HG03432 (cell line): ENCODE results near the gene LYL1.

Experiments
- ATAC-seq: cut with Tn5 transposase; IDR thresholded peaks from one replicate; pipeline ENCODE4 v1.9.1; 2021; ENCODE audit warnings: mild to moderate bottlenecking, moderate library complexity; ENCODE audit not compliant: unreplicated experiment

Gene LYL1

DNA sequence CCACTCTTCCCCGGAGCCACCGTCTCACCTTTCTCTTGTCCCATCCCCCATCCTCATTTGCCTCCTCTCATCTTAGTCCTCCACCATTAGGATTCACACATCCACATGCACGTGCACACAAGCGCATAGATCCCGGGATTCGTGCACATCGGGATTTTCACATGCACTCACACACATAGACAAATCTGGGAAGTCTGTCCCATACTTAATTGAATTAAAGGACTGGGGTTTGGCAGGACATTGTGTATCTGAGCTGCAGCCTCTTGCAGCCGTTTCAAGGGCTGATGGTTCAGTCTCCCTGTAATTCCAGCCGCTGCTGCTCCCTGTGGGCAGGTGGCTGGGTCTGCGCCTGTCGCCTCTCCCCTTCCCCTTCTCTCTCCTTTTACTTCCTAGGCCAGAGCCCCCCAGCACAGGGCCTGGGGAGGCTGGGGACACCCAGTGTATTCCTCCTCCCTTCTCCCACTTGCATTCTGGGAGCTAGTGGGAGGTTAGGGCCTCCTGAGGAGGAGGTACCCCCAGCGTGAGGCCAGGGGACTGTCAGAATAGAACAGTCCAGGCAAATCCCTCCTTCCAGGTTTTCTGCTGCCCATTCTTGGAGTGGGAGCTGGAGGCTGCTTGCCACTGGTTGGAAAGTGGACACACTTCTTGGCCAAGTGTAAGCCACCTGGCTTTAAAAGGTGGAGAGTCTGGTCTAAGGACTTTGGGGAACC lies 43.6 kb downstream of the LYL1 start:
- no peak for ATAC-seq

GRCh38 chr19:13057744-13058143 lies 44.9 kb downstream of the LYL1 start:
- no peak for ATAC-seq

DNA sequence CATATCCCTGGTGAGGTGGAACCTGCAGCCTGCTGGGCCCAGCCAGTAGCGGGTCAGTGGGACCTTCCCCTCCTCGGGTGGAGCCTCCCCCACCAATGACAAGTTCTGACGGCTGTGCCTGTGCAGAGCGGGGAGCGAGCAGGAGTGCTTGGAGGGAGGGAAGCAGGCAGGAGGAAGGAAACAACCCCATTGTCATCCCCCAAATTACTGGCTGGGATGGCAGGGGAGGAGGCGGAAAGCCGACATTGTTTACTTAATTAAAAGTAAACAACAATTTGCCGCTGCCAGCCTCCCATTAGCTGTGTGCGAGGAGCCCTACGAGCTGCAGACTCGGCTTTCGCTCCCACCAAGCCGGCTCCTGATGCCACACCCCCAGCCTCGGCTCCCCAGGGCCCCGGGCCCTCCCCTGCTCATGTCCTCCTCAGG lies 45.5 kb downstream of the LYL1 start:
- ATAC-seq: no peak

DNA sequence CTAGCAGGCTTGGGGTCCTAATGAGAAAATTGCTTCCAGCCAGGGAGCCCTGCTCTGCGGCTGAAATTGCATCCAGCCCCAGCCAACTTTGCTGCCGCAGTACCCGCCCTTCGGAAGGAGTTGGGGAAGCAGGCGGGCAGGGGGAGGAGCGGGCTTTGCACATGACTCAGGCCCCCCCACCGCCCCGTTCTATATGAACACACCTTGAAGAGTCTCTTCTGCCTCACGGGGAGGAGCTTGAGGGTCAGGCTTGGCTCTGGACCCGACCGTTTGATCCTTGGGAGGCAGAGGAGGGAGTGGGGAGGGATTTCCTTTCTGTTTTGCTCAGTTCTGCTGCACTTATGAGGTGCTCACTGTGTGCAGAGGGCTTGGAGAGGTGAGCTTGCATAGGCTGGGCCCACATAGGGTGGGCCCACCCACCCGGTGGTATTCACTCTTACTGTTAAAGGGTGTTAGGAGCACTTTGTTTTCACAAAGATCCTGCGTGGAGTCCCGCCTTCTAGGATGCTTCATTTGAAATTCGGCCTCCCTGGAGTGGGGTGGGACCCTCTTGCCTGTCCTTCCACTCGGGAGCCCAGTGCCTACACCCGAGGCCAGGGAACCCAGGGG lies 46.5 kb downstream of the LYL1 start:
- no peak for ATAC-seq

- no peak for ATAC-seq
Measured at GRCh38 chr19:13055213-13056051, 47.2 kb downstream of the LYL1 start.

GRCh38 chr19:13054626-13055212 lies 47.9 kb downstream of the LYL1 start:
- ATAC-seq: no peak

DNA sequence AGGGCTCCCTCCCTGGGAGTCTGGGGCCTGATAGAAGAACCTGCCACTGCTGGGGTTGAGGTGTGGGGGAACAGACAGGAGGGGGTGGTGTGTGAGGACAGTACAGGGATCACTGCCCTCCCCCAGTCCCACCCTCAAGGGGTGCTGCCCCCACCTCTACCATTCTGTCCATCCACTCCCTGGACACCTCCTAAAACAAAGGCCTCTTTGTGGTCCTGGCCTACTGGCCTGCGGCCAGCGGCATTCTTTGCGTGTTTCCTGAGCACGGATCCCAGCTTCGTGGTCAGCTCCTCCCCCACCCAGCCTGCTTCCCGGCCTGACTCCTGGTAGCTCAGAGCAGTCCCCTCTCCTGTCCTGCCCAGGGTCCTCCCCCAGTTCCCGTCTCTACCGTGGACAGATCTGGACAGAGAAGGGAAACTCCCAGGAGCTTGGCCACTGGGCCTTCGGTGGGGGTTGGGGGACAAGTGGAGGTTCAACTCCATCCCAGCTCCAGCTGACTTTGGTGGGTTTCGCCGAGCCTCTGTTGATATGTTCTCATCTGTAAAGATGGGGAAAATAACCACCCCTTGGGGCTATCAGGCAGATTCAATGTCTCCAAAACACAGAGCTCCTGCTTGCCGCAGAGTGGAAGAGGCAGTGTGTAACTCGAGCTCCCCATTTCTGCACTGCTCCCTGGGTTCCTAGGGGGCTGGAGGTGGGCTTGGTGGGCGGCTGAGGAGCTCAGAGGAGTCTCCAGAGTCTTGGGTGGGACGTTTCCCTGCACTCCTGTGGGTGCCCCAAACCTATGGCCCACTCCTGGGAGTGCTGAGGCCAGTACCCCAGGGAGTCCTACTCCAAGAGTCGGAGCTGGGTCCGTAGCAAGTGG lies 48.7 kb downstream of the LYL1 start:
- no peak for ATAC-seq

- no peak for ATAC-seq
Measured at GRCh38 chr19:13053238-13053637, 49.4 kb downstream of the LYL1 start.

DNA sequence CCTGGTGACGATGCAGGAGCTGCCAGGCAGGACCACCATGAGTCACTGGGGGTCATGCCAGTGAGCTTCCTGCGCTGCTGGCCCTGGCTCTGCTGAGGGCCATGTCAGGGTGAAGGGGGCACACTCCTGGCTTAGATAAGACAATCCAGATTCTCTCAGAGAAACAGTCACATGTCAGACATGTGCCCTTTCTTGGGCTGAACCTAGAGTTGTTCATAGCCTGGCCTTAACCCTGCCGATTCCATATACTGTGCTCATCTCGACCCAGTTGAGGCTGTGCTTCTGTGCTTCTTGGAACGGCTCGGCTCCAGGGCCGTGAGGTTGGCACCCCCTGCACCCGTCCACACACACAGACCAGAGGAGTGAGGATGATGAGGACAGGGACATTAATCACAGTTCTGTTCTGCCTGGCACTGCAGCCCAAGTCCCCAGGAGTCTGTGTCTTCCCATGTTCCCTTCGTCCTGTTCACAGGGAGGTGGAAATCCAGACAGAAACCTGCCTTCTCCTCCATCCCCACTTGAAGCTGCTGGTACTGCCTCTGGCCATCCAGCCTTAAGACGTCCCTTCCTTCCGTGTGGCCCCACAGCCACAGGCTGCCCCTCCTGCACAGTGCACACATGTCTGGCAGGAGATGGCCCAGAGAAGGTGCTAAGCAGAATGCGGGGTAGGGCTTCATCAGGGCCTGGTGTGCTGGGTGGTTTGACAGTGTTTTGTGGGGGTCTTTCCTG lies 50.0 kb downstream of the LYL1 start:
- ATAC-seq: no peak

GRCh38 chr19:13051557-13052165 lies 51.0 kb downstream of the LYL1 start:
- ATAC-seq: no peak

DNA sequence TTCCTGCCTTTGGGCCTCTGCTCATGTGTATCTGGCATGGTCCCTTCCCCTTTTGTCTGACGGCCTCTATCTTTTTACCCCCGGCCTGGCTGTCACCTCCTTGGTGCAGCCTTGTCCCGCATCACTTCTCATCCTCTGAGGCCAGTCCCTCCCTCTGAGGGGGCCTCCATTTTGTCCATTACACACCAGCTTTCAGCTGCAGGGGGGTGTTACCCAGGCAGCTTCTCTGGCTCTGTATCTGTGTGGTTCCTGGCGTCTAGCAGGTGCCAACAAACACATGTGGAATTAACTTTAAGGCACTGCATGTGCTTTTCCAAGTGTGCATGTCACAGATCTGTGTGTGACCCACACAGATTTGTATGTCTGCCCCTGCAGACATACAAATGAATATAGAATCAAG lies 52.4 kb downstream of the LYL1 start:
- ATAC-seq: no peak
